Nephron (organoid): ENCODE measurements around the gene CACNA1C.

Source experiments
- H3K27ac Mint-ChIP-seq, 3 experiments: 2 replicates each; pipeline ENCODE4 v1.8.0; 2020; ENCODE audit warnings: mixed read lengths in 3 of 3, mild to moderate bottlenecking in 2 of 3, moderate library complexity in 1 of 3
- H3K27me3 Mint-ChIP-seq: 2 replicates; pipeline ENCODE4 v1.8.0; 2021; ENCODE audit warnings: low read depth, mild to moderate bottlenecking, moderate library complexity, mixed read lengths
- H3K36me3 Mint-ChIP-seq: 2 replicates; pipeline ENCODE4 v1.8.0; 2020; ENCODE audit warnings: low read depth, mixed read lengths
- H3K4me1 Mint-ChIP-seq: 2 replicates; pipeline ENCODE4 v1.8.0; 2020; ENCODE audit warnings: mixed read lengths
- H3K4me3 Mint-ChIP-seq, 3 experiments: 2 replicates each; pipeline ENCODE4 v1.8.0; 2020; ENCODE audit warnings: mild to moderate bottlenecking in 3 of 3, mixed read lengths in 3 of 3, moderate library complexity in 2 of 3
- H3K9me3 Mint-ChIP-seq: 2 replicates; pipeline ENCODE4 v1.8.0; 2020; ENCODE audit warnings: mixed read lengths
- TF ChIP-seq, protein P1 (sequence below), 3 experiments: fragments of 200-600 bp; sonication (generic); IDR thresholded peaks; one replicate each; pipeline ENCODE4 v1.5.0; 2021; ENCODE audit warnings: antibody characterized with exemption in 3 of 3; ENCODE audit not compliant: unreplicated experiment in 3 of 3

The CACNA1C gene

DNA sequence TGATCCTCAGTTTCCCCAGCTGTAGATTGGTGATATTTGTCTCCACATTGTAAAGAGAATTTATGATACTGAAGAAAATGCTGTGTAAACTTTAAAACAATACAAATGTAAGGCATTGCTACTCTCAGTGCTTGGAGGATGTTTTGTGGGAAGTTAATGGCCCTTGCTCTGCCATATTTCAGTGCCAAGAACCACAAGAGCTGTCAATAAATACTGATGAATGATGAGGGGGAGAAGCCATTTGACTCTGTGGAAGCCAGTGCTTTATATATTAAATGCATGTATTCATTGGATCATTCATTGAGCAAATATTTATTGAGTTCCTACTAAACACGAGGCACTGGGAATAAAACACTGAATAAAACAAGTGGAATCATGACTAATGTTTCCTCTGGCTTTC, 30.8 kb downstream of the CACNA1C start:
- Mint-ChIP-seq H3K4me3 (no peak overlapping the region), H3K9me3 (peaks cover 13% of the 10 kb centered on the region), H3K36me3 (peaks cover 14% of the 10 kb centered on the region), H3K27ac (no peak overlapping the region), H3K4me1 (peaks cover 26% of the 10 kb centered on the region), H3K27me3 (no peaks in the 10 kb centered on the region)
- TF ChIP-seq, protein P1, sequence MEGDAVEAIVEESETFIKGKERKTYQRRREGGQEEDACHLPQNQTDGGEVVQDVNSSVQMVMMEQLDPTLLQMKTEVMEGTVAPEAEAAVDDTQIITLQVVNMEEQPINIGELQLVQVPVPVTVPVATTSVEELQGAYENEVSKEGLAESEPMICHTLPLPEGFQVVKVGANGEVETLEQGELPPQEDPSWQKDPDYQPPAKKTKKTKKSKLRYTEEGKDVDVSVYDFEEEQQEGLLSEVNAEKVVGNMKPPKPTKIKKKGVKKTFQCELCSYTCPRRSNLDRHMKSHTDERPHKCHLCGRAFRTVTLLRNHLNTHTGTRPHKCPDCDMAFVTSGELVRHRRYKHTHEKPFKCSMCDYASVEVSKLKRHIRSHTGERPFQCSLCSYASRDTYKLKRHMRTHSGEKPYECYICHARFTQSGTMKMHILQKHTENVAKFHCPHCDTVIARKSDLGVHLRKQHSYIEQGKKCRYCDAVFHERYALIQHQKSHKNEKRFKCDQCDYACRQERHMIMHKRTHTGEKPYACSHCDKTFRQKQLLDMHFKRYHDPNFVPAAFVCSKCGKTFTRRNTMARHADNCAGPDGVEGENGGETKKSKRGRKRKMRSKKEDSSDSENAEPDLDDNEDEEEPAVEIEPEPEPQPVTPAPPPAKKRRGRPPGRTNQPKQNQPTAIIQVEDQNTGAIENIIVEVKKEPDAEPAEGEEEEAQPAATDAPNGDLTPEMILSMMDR (IDR thresholded peaks at IDR 0.05; ENCODE audit: unreplicated experiment in 3 of 3), result no peak

DNA sequence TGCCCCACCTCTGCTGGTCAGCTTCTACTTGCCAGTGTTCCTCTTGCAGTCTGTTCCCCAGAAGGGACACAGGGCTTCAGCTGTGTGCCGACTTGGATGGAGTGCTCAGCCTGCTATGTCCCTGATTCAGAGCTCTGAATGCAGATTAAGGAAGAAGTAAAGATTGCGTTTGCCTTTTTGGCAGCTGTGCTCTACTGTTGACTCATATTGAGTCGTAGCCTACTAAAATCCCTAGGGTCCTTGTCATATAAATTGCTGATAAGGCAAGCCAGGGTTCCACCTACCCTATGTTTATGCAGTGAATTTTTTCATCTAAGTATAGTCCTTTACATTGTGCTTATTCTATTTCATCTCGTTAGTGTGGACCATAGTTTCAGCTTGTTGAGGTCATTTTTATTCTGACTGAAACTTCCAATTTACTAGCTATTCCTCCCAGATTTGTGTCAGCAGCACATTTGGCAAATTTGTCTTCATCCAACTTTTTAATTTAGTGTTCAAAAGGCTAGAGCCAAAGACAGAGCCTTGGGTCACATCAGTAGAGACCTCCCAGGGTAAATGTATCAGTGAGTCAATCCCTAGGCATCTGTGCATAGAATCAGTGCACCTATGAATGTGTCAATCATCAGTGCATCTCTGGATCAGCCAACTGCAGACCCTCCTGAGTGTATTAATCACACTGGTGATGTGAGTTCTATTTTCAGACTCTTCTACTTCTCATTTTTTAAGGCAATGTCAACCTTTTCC, 31.9 kb downstream of the CACNA1C start:
- Mint-ChIP-seq H3K36me3 (peaks cover 11% of the 10 kb centered on the region), H3K9me3 (peaks cover 11% of the 10 kb centered on the region), H3K27me3 (no peaks in the 10 kb centered on the region), H3K4me1 (peaks cover 26% of the 10 kb centered on the region), H3K4me3 (no peak overlapping the region), H3K27ac (peak overlapping the region in 1 of 3 experiments; percentile 56)
- TF ChIP-seq, protein P1 (IDR thresholded peaks at IDR 0.05; ENCODE audit: unreplicated experiment in 3 of 3), result no peak

DNA sequence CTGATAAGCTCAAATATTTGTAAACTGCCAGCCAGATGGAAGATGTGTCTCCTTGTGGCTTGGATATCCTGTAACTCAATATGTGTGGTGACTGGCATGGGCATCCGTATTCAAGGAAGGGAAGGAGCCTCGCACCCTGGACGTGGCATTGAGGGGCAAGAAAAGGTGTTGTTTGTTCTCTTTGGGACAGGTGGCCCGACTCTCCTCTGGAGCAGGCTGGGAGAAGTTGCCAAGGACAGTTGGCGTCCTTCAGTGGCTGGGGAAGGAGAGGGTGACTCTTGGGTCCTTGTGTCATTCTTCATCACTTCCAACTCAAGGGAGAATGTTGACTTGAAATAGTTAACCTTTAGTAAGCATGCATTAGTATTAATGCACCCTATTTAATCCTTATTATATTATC, 39.6 kb downstream of the CACNA1C start:
- peaks cover 3% of the 10 kb centered on the region for H3K36me3 Mint-ChIP-seq
- no peaks in the 10 kb centered on the region for H3K9me3 Mint-ChIP-seq
- peaks cover 9% of the 10 kb centered on the region for H3K4me1 Mint-ChIP-seq
- peaks cover 9% of the 10 kb centered on the region for H3K27me3 Mint-ChIP-seq
- TF ChIP-seq, protein P1 (IDR thresholded peaks at IDR 0.05; ENCODE audit: unreplicated experiment in 3 of 3), result no peak
- no peak overlapping the region for H3K4me3 Mint-ChIP-seq
- no peak overlapping the region for H3K27ac Mint-ChIP-seq

DNA sequence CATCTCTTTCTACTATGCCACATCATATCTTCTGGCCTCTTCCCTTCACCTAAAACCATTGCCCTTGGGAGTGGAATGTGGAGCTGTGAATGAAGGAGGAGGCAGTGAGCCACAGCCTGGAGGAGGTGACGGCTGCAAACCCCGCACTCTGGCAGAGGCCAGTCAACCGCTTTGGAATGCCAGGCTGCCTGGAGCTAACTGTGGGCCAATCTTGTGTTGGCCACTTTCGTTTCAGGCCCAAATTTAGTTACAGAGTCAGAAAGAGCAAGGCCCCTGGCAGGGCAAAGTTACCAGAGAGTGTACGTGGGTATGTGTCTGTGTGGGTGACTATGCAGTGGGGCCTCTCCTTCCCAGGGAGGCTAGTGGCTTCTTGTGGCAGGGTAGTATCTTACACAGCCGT, 40.1 kb downstream of the CACNA1C start:
- Mint-ChIP-seq H3K9me3 (no peaks in the 10 kb centered on the region), H3K4me3 (no peak overlapping the region), H3K27me3 (peaks cover 9% of the 10 kb centered on the region), H3K4me1 (peaks cover 10% of the 10 kb centered on the region), H3K27ac (no peak overlapping the region), H3K36me3 (peaks cover 3% of the 10 kb centered on the region)
- TF ChIP-seq, protein P1 (IDR thresholded peaks at IDR 0.05; ENCODE audit: unreplicated experiment in 3 of 3), result no peak

DNA sequence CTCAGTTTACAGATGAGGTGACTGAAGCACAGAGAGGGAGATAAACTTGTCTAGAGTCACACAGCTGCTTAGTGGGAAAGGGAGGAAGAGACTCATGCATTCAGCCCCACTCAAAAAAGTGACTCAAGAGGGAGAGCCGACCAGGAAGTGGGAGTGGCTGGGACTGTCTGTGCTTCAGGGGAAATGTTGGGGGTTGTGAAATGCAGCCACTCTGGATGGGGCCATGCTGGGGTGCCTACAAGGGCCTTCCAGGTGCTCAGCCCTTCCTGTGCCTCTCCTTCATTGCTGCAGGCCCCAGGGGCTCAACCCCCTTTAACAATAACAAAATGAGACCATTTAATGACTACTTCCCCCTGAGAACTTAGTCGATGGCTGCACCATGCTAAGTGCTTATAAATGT, 41.8 kb downstream of the CACNA1C start:
- H3K4me1 Mint-ChIP-seq, result peaks cover 16% of the 10 kb centered on the region
- no peaks in the 10 kb centered on the region for H3K9me3 Mint-ChIP-seq
- no peaks in the 10 kb centered on the region for H3K36me3 Mint-ChIP-seq
- peaks cover 9% of the 10 kb centered on the region for H3K27me3 Mint-ChIP-seq
- TF ChIP-seq, protein P1 (IDR thresholded peaks at IDR 0.05; ENCODE audit: unreplicated experiment in 3 of 3), result no peak
- no peak overlapping the region for H3K4me3 Mint-ChIP-seq
- peak overlapping the region in 1 of 3 experiments; percentile 8 for H3K27ac Mint-ChIP-seq

DNA sequence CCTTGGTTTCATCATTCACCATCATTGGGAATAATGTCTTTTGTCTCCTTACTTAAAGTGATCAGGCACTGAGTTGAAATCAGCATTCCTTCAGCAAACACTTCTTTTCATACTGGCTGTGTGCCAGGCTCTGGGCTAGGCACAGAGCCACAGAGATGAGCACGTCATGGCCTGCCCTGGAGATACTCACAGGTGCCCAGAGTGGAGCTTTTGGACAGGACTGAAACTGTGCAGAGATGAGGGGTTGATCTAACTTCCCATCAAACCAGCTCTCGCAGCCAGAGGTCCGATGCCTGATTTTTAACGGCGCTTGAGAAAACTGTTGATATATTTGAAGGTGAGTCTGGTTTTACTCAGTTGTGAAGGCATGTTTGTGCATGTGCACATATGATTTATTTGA, 43.1 kb downstream of the CACNA1C start:
- no peak overlapping the region for H3K27ac Mint-ChIP-seq
- H3K9me3 Mint-ChIP-seq, result no peaks in the 10 kb centered on the region
- H3K4me1 Mint-ChIP-seq, result peaks cover 16% of the 10 kb centered on the region
- no peak overlapping the region for H3K4me3 Mint-ChIP-seq
- TF ChIP-seq, protein P1 (IDR thresholded peaks at IDR 0.05; ENCODE audit: unreplicated experiment in 3 of 3), result no peak
- H3K36me3 Mint-ChIP-seq, result no peaks in the 10 kb centered on the region
- peaks cover 9% of the 10 kb centered on the region for H3K27me3 Mint-ChIP-seq
